Measurements from ENCODE around the gene CIAPIN1.
A peak's percentile ranks its signal among the peaks of the same experiment; 100 is the strongest.

The CIAPIN1 gene

DNA sequence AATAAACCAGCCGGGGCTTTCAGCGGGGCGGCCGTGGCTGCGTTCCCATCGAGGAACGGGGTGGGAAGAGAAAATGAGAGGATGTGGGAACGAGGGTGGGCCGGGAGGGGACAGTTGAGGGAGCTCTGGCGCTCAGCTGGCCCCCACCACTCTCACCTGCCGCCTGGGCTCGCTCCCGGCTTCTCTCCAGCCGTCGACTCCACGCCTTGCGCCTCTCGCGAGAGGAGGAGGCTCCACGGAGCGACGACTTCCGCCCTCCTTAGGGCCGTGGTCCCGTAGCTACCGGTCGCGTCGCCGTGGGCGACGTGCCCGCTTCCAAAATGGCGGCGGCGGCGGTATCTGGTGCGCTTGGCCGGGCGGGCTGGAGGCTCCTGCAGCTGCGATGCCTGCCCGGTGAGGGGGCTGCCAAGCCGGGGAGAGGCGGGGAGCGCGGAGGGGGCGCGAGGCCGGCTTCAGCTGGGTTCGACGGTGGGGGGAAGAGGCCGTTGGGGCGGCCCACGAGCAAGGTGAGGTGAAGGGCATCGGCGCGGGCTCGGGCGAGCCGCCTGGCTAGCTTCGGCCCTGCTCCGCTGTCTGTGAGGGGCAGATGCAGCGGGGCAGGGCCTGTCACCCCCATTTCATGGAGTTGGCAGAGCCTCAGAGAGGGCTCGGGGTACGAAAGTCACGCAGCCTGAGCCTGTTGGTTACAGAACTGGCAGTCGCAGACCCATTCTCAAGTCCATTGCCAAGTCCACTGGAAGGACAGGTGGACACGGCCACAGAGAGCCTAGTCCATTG lies at the start of gene CIAPIN1, which contains the start of gene COQ9:
TSS of gene CIAPIN1 (minus strand) at position 200 of the 777 bp plus-strand sequence. CDS start 6,457 bp downstream, outside the sequence.
TSS of gene COQ9 (plus strand) at position 294 of the 777 bp plus-strand sequence. CDS start at position 321, 27 bp downstream.
- DNase-seq, result peak; percentile 57

- DNase-seq, result no peak
Observed at GRCh38 chr16:57493767-57494166, 46.6 kb upstream of the CIAPIN1 start.

- DNase-seq, result no peak
Observed at GRCh38 chr16:57489229-57489628, 42.0 kb upstream of the CIAPIN1 start.

GRCh38 chr16:57486858-57487834 lies 40.0 kb upstream of the CIAPIN1 start:
- no peak for DNase-seq

DNA sequence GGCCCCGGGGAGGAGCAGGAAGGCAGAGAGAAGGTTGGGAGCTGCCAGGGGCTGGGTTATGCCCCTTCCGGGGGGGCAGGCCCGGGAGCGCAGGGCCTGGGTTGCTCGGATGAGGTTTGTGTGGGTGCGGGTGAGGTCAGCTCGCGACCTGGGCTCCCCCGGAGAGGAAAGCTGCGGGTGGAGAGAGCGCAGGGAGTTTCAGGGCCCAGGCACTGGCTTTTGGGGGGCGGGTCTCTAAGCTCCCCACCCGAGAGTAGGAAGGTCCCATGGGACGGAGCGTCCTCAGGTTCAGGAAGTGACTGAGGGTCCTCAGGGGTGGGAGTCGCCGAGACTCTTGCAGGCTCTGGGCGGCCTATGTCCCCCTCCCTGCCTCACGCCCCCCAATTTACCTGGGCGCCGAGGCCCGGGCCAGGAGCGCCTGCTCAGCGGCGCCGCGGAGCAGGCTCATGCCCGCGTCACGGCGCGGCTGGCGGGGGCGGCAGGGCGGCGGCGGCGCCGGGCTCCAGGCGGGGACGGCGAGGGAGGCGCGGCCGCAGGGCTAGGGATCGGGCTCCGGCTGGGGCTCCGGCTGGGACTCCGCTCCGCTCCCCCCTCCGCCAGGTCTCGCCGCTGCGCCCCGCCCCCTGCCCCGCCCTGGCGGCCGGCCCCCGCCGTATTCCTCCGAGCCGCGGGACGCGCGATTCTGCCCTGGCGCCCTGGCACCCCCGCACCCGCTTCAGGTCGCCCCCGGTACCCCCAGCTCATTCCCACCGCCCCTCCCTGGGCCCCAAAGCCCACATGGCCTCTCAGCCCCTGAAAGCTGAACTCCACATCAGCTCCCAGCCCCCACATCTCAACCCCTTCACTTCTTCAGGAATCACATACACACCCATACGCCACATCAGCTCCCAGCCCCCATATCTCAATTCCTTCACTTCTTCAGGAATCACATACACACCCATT lies 39.0 kb upstream of the CIAPIN1 start, which contains the start of gene DOK4:
TSS of gene DOK4 (minus strand) at position 578 of the 942 bp plus-strand sequence. CDS start 6,986 bp downstream, outside the sequence.
- DNase-seq, result no peak

- no peak for DNase-seq
Observed at GRCh38 chr16:57485091-57485915, 38.1 kb upstream of the CIAPIN1 start.

GRCh38 chr16:57484515-57485005 lies 37.4 kb upstream of the CIAPIN1 start:
- no peak for DNase-seq

DNA sequence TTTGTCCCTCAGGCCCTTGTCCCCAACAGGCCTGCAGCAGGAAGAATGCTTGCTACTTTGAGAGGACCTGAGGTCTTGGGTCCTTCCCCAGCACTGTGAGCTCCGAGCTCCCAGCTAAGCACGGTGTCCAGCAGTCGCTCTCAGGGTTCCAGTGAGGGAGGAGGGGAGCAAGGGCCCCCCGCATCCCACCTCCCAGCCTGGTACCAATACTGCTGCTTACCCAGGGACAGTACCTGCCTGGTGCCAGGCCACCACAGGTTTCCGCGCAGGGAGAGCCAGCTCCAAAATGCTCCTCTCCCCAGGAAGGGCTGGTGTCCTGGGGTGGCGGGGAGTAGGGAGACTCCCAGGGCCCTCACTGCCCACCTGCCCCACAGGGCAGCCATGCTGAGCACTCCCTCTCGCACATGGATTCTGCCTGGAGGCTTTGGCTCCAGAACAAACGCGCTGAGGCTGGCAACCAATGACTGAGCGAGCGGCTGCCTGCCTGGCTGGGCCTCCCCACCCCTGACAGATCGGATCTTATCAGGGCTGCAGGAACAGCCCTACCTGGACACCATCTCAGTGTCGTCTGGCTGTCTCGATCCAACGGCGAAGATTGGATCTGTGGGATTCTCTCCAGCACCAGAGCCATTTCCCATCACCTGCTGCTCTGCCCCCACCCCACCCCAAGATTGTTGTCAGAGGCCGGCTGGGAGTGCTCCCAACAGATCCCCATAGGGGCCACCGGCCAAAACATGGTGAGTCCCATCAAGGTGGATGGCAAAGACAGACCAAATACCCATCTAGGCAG lies 36.7 kb upstream of the CIAPIN1 start:
- DNase-seq, result no peak

DNA sequence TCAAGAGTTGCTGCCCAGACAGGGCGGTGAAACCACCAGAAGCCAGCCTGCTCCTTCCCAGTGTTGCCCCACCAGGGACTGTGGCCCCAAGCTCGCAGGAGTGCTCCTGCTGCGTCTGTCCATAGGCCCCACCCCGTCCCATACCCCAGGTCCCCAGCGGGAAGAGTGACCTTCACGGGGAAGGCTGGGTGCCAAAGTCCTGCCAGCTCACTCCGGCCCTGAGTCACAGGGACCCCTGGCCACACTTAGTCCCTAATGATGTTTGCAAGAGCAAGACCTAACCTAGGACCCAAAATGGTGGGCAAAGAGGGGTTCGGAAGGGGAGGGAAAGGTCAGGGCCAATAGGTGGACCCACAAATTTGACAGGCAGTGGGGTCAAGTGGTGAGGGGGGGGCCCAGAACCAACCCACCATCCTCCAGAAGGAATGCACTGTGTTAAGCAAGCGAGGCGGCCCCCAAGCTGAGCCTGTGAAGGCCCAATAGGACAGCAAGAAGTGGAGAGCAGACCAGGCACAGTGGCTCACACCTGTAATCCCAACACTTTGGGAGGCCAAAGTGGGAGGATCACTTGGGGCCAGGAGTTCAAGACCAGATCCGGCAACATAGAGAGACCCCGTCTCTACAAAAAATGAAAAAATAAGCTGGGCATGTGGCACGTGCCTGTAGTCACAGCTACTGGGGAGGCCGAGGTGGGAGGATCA lies 35.8 kb upstream of the CIAPIN1 start:
- no peak for DNase-seq

- no peak for DNase-seq
Observed at GRCh38 chr16:57481421-57481820, 34.2 kb upstream of the CIAPIN1 start.

DNA sequence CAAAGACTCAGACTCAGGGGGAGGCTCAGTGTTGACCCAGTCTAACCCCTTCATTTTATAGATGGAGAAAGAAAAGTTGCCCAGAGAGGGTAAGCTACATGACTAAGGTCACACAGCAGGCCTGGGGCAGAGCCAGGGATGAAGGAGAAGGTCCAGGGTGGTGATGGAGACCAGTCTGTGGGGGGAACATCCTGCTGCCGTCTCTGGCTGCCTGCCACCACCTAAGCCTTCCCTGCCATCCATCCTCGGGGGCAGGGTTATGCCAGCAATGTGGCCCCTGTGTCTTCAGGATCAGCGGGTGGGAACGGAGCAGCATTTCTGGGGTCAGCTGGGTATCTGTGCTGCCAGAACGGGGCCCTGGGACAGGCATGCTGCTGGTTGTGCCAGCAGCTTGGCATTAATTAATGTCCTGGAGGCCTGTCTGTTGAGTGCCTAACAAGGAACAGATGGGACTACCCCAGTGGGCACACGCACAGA lies 33.6 kb upstream of the CIAPIN1 start:
- no peak for DNase-seq

DNA sequence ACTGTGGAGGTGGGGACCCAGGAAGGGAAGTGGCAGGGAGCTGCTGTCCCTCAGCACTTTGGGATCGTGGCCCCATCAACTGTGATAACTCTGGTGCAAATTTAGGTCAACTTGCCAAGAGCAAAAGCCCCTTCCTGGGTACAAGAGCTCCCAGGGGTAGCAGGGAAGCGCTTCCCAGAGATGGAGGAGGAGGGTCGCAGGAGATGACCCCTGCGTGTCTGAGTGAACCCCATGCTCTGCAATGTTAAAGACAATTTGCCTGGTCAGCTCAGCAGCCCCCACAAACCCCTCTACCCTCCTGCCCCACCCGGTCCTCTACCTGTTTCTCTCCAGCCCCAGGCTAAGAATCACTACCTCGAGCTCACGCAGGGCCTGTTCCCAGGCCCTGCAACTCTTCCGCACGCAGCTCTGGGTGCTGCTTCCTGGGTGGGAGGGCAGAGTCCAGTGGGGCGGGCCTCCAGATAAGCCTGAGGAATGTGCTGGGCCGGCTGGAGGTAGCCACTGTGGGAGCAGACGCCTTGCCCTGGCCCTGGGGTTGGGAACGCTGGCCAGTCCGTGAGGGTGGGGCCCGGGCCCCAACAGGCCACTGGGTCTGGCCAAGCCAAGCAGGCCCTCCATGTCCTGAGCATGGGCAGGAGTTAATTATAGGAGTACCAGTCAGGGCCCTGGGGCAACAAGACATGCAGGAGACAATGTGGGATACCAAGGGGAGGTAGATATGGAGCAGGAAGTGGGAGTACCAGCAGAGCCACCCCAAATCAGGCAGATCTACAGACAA lies 33.0 kb upstream of the CIAPIN1 start:
- no peak for DNase-seq

DNA sequence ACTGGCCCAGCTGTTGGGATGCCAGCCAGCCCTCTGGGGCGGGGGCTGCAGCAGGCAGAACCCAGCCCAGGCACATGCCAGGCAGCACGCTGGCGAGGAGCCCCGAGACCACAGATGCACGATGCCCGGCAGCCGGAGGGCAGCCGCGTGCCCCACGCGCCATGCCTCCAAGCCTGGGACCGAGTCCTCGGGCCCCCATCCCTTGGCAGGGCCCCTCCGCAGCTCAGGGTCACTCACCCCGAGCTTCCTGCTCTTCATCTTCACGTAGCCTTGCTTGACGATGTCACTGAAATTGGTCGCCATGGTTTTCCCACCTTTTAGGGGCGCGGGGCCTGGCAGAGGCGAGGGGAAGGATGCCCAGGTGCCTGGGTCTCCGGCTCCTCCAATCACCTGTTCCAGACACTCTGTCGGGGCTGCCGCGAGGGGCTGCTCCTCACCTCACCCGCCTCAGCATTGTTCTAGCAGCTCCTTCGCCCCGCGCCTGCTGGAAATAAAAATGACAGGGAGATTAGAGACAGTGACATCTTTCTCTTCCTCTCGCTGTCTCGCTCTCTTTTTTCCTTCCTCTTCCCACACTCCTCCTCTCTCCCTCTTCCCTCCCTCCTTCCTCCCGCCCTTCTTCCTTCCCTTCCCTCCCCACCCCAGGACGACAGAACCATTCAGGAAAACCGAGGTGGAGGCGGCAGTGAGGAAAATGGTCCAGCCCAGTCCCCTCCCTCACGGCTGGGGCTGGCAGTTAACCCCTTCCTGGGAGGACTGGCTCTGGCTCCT lies 32.2 kb upstream of the CIAPIN1 start:
- peak; percentile 5 for DNase-seq

- no peak for DNase-seq
Observed at GRCh38 chr16:57478396-57479204, 31.4 kb upstream of the CIAPIN1 start.

GRCh38 chr16:57477531-57478202 lies 30.5 kb upstream of the CIAPIN1 start:
- peak; percentile 64 for DNase-seq
